ENCODE results near the gene ENC1. TPM values are rescaled to one million over a fixed set of nuclear protein-coding genes. Genes with fewer than 3 reads are reported as not detected.

Gene ENC1
- total RNA-seq, 4 donors from 2014 or later: 7.8 to 22.1 (median 12.9) TPM

DNA sequence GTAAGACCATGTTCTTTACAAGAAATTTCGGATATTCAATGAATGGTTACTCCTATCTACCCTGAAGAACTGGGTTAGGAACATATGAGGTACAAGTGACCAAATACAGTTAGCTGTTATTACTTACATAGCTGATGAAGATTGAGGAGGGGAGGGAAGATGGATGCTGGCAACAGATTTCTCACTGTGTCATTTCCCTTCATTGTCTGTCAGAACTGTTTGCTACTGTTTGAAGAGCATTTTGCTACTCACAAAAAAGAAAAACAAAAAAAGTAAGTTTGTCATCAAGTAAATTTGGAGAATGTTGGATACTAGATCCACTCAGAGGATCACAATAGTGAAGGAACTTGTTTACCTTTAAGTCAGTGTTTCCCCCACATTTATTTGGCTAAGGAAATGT is 53.7 kb downstream of the ENC1 start:
- ATAC-seq (ENCODE audit: low FRiP score): no peak
- no peak for DNase-seq (ENCODE audit: low spot score)
- TF ChIP-seq, protein P1, sequence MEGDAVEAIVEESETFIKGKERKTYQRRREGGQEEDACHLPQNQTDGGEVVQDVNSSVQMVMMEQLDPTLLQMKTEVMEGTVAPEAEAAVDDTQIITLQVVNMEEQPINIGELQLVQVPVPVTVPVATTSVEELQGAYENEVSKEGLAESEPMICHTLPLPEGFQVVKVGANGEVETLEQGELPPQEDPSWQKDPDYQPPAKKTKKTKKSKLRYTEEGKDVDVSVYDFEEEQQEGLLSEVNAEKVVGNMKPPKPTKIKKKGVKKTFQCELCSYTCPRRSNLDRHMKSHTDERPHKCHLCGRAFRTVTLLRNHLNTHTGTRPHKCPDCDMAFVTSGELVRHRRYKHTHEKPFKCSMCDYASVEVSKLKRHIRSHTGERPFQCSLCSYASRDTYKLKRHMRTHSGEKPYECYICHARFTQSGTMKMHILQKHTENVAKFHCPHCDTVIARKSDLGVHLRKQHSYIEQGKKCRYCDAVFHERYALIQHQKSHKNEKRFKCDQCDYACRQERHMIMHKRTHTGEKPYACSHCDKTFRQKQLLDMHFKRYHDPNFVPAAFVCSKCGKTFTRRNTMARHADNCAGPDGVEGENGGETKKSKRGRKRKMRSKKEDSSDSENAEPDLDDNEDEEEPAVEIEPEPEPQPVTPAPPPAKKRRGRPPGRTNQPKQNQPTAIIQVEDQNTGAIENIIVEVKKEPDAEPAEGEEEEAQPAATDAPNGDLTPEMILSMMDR (IDR thresholded peaks at IDR 0.05): no peak

DNA sequence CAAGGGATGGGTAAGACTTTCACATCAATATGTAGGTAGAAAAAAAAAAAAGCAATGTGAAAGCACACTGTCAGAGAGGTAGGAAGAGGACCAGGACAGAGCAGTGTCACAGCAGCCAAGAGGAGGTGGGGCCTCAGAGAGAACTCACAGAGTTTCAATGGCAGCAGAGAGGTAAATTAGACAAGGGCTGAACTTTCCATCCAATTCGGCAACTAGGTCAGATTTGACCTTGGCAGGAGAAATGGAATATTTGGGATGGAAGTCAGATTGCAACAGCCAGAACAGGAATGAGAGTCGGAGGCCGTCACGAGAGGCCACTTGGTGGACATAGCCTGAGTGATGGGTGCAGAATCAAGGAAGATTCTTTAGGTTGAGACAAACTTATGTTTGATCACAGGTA is 57.7 kb downstream of the ENC1 start:
- DNase-seq (ENCODE audit: low spot score): no peak
- no peak for ATAC-seq (ENCODE audit: low FRiP score)
- TF ChIP-seq, protein P1 (IDR thresholded peaks at IDR 0.05): no peak

DNA sequence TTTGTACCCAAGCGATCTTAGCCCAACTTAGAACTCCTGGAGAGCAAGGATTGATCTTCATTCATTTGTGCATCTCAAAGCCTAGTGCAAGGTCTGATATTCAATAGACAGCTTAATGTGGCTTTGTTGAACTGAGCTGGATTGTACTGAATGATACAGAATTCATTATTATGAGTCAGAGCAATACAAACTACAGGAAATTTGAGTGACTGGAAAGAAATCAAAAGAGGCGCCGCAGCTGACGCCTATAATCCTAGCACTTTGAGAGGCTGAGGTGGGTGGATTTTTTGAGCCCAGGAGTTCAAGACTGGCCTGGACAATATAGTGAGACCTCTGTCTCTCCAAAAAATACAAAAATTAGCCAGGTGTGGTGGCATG is 58.6 kb downstream of the ENC1 start:
- TF ChIP-seq, protein P1 (IDR thresholded peaks at IDR 0.05): no peak
- DNase-seq (ENCODE audit: low spot score): no peak
- ATAC-seq (ENCODE audit: low FRiP score): no peak

DNA sequence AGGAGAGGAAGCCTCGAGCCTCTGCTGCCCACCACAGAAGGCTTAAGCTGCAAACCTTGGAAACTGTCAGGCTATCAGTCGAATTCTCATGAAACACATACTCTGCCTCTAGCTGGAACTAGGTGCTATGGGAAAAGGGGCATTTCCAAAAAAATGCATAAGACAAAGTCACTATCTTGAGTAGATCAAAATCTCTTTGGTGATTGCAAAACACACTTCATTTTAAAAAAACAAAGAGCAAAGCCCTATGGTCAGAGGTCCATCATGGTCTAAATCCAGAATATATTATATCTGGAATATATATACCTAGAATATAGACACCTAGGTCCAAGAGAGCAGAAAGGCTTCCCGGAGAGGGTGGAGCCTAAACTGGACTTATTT is 59.8 kb downstream of the ENC1 start:
- TF ChIP-seq, protein P1 (IDR thresholded peaks at IDR 0.05): no peak
- DNase-seq (ENCODE audit: low spot score) (no peak), ATAC-seq (ENCODE audit: low FRiP score) (no peak)

DNA sequence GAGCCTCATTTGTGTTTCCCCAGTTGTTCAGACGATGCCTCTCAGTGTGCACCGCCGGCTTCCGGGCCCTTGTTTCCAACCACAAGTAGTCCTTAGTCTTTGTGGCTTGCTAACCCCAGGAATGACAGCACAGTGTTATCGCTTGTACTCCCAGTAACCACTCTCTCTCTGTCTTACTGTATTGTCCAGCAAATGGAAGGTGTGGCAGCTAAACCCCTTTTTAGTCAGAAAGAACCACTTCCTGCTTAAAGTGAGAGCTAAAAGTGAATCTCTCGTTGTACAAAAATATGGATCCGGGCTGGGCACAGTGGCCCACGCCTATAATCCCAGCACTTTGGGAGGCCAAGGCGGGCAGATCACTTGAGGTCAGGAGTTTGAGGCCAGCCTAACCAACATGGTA is 61.3 kb downstream of the ENC1 start:
- ATAC-seq (ENCODE audit: low FRiP score) (no peak), DNase-seq (ENCODE audit: low spot score) (no peak)
- TF ChIP-seq, protein P1 (IDR thresholded peaks at IDR 0.05): no peak

DNA sequence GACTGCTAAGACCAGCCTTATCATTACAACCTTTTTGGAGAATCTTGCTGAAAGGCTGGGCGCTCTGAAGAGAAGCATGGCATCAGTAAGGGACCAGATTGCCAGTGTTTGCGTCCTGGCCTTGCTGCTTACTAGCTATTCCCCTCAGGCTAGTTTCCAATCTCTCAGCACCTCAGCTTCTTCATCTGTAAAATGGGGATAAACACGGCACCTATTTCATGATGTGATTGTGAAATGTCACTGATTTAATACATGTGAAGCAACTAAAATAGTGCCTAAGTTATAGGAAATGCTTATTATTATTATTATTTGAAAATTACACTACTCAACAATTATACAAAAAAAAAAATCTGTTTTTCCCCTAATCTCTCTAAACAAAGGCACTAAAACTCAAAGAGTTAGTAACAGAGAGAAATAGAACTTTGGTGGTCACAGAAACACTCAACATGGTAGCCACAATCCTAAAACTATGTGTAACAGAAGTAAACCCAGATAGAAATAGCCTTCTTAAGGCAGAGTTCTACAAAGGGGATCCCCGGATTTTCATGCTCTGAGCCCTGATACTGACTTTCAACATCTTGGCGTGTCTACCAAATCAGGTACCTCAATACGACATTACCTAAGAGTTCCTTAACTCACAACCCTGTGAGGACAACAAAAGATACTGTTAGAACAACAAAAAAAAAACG is 62.0 kb downstream of the ENC1 start:
- TF ChIP-seq, protein P1 (IDR thresholded peaks at IDR 0.05): no peak
- no peak for DNase-seq (ENCODE audit: low spot score)
- no peak for ATAC-seq (ENCODE audit: low FRiP score)

Other genes starting within 250 kb of the ENC1 start
- 100 to 1,000 TPM in 3 of 4 donors, 10 to 100 TPM in 1; 94.2 to 204 (median 136) TPM for gene HEXB, start 44.5 kb upstream of the ENC1 start, total RNA-seq
- gene GFM2, start 126.4 kb upstream of the ENC1 start, total RNA-seq: 10 to 100 TPM; 15.9 to 23.5 (median 18.3) TPM
- 100 to 1,000 TPM in 2 of 4 donors, 10 to 100 TPM in 2; 86.1 to 115 (median 101) TPM for gene NSA2, start 126.5 kb upstream of the ENC1 start, total RNA-seq
- gene FAM169A, start 225.7 kb upstream of the ENC1 start, total RNA-seq: under 1 TPM; 0.19 to 0.96 (median 0.30) TPM